ENCODE results near the gene SNX8.
"Not testable (repeated sequence)": the region's sequence is repeated elsewhere in the genome, so short reads cannot be mapped to it uniquely, and the experiment has no call there.

The SNX8 gene

DNA sequence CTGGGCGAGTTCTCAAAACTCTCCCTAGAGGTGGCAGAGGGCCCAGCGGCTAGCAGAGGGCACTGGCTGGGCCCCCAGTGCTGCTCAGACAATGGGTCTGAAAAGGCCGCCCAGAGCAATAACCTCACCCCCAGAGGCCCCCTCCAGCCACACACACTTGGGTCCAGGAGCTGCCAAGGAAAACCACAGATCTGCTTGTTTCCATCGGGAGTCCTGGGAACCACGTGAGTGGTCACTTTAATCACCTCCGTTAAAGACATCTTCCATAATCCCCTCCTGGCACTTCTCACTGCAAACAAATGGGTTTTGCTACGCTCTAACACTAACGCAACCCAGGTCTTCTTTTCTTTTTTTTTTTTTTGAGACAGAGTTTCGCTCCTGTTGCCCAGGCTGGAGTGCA is 42.2 kb downstream of the SNX8 start:
- TF ChIP-seq, protein P1, sequence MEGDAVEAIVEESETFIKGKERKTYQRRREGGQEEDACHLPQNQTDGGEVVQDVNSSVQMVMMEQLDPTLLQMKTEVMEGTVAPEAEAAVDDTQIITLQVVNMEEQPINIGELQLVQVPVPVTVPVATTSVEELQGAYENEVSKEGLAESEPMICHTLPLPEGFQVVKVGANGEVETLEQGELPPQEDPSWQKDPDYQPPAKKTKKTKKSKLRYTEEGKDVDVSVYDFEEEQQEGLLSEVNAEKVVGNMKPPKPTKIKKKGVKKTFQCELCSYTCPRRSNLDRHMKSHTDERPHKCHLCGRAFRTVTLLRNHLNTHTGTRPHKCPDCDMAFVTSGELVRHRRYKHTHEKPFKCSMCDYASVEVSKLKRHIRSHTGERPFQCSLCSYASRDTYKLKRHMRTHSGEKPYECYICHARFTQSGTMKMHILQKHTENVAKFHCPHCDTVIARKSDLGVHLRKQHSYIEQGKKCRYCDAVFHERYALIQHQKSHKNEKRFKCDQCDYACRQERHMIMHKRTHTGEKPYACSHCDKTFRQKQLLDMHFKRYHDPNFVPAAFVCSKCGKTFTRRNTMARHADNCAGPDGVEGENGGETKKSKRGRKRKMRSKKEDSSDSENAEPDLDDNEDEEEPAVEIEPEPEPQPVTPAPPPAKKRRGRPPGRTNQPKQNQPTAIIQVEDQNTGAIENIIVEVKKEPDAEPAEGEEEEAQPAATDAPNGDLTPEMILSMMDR (IDR thresholded peaks at IDR 0.05; ENCODE audit: insufficient read depth, low read depth, low read length, missing control alignments): no peak
- no peak for DNase-seq (ENCODE audit: low read depth)

GRCh38 chr7:2271273-2272026 is 42.8 kb downstream of the SNX8 start:
- H3K4me3 ChIP-seq (ENCODE audit: low read depth, low read length): no peak overlapping the region
- DNase-seq (ENCODE audit: low read depth): no peak
- TF ChIP-seq, protein P1 (IDR thresholded peaks at IDR 0.05; ENCODE audit: insufficient read depth, low read depth, low read length, missing control alignments): no peak

More for the DNA sequence above, 42.2 kb downstream of the SNX8 start:
- H3K4me3 ChIP-seq (ENCODE audit: low read depth, low read length): no peak overlapping the region

- no peak for DNase-seq (ENCODE audit: low read depth)
Observed at GRCh38 chr7:2270495-2270894, 43.7 kb downstream of the SNX8 start.

GRCh38 chr7:2269991-2270460 is 44.2 kb downstream of the SNX8 start:
- H3K4me3 ChIP-seq (ENCODE audit: low read depth, low read length): no peak overlapping the region
- no peak for DNase-seq (ENCODE audit: low read depth)
- TF ChIP-seq, protein P1 (IDR thresholded peaks at IDR 0.05; ENCODE audit: insufficient read depth, low read depth, low read length, missing control alignments): no peak

More at GRCh38 chr7:2270495-2270894, 43.7 kb downstream of the SNX8 start:
- no peak overlapping the region for H3K4me3 ChIP-seq (ENCODE audit: low read depth, low read length)
- TF ChIP-seq, protein P1 (IDR thresholded peaks at IDR 0.05; ENCODE audit: insufficient read depth, low read depth, low read length, missing control alignments): no peak

GRCh38 chr7:2269089-2269990 is 44.9 kb downstream of the SNX8 start:
- not testable (repeated sequence) for H3K4me3 ChIP-seq (ENCODE audit: low read depth, low read length); DNase-seq (ENCODE audit: low read depth)

DNA sequence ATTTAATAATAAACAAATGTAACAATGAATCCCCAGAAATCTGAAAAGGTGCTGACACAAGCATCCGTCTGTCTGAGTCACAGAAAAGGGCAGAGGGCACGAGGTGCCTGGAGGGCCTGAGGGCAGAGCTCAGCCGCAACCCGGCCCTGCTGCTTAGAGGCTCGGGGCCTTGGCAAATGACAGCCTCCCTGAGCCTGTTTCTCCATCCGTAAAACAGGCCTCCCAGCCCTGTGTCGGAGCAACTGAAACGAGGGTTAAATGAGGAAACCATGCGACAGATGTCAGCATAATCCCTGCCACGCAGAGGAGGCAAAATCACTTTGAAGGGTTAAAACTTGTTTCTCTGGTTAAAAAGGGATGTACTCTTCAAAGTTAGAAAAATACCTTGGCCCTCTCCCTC is 47.3 kb downstream of the SNX8 start:
- H3K4me3 ChIP-seq (ENCODE audit: low read depth, low read length): no peak overlapping the region
- TF ChIP-seq, protein P1 (IDR thresholded peaks at IDR 0.05; ENCODE audit: insufficient read depth, low read depth, low read length, missing control alignments): no peak
- DNase-seq (ENCODE audit: low read depth): no peak

DNA sequence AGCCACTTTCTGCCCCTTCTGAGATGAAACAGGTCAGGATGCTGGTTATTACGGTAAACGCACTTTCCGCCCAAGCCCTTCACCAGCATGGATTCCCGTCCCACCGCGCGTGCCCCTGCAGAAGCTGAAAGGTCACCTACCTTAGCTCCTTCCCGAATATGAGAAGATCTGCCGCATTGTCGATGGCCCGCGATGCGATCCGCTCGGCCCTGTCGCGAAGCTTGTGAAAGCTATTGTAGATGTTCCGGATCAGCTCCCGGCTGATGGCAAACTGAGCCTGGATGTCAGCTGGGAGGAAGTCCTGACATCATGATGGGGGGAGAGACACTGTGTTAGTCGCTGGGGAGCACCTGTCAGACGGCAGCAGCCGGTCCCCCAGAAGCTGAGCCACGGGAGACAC is 50.1 kb downstream of the SNX8 start:
- no peak overlapping the region for H3K4me3 ChIP-seq (ENCODE audit: low read depth, low read length)
- DNase-seq (ENCODE audit: low read depth): no peak
- TF ChIP-seq, protein P1 (IDR thresholded peaks at IDR 0.05; ENCODE audit: insufficient read depth, low read depth, low read length, missing control alignments): no peak
